ENCODE data around the gene ASPSCR1. TPM values are rescaled to one million over a fixed set of nuclear protein-coding genes. Genes with fewer than 3 reads are reported as not detected.

The ASPSCR1 gene
- total RNA-seq, 1 experiment from 2014 or later: 59.2 TPM

- H3K4me3 Mint-ChIP-seq (ENCODE audit: unreplicated experiment): no peak overlapping the region
Measured at GRCh38 chr17:81930142-81931125, 47.0 kb upstream of the ASPSCR1 start.

GRCh38 chr17:81931189-81931556, 46.3 kb upstream of the ASPSCR1 start:
- no peaks in the 10 kb centered on the region for H3K9me3 Mint-ChIP-seq (ENCODE audit: unreplicated experiment)
- H3K27ac Mint-ChIP-seq (ENCODE audit: unreplicated experiment): peak overlapping the region; percentile 33
- intact Hi-C loops (cut with micrococcal nuclease; ENCODE audit: unreplicated experiment): no loop called here
- BruUV-seq (replicated peaks): no TSS peak
- peaks cover 11% of the 10 kb centered on the region for H3K4me1 Mint-ChIP-seq (ENCODE audit: low read depth, unreplicated experiment)
- POLR2A ChIA-PET: no interaction called here
- CTCF ChIA-PET: interaction anchor here (0.6 kb wide), 2 partner anchors 28 to 199 kb away, joined by 3 to 5 read pairs; no protein-coding TSS in a partner anchor
- H3K4me3 Mint-ChIP-seq (ENCODE audit: unreplicated experiment): no peak overlapping the region
- DNase-seq: no peak
- H3K36me3 Mint-ChIP-seq (ENCODE audit: insufficient read depth, unreplicated experiment): peaks cover 48% of the 10 kb centered on the region
- Histone ChIP-seq H3K4me3 (ENCODE audit: low read depth, low read length) (no peak overlapping the region), H3K27me3 (replicated peaks; ENCODE audit: control insufficient read depth, insufficient read depth, low read length) (no peaks in the 10 kb centered on the region), H3K4me1 (peaks cover 2% of the 10 kb centered on the region), H3K36me3 (ENCODE audit: control insufficient read depth, insufficient read depth, low read length) (peaks cover 3% of the 10 kb centered on the region; the same call in 1 of the 2 replicates), H3K9me3 (no peaks in the 10 kb centered on the region)
- TF ChIP-seq CTCF (IDR thresholded peaks at IDR 0.05; ENCODE audit: insufficient read depth in 1 of 2, low read depth in 1 of 2, low read length in 1 of 2, severe bottlenecking in 1 of 2, unreplicated experiment in 1 of 2): no peak
- no peaks in the 10 kb centered on the region for H3K27me3 Mint-ChIP-seq (ENCODE audit: insufficient read depth, unreplicated experiment)

More at GRCh38 chr17:81930142-81931125, 47.0 kb upstream of the ASPSCR1 start:
- TSS peak; percentile 11 for BruUV-seq (replicated peaks)
- intact Hi-C loops (cut with micrococcal nuclease; ENCODE audit: unreplicated experiment): no loop called here
- peaks cover 3% of the 10 kb centered on the region; the same call in 1 of the 2 replicates for H3K36me3 ChIP-seq (ENCODE audit: control insufficient read depth, insufficient read depth, low read length)
- ChIA-PET POLR2A (interaction anchor here (0.5 to 0.6 kb wide), 2 partner anchors 38 to 360 kb away, joined by 4 read pairs; no protein-coding TSS in a partner anchor), CTCF (interaction anchor here (0.6 kb wide), 3 partner anchors 29 to 200 kb away, joined by 3 to 5 read pairs (median 3); partner anchors contain the start of gene CENPX)
- H3K4me1 ChIP-seq: peaks cover 7% of the 10 kb centered on the region
- Mint-ChIP-seq H3K27me3 (ENCODE audit: insufficient read depth, unreplicated experiment) (no peaks in the 10 kb centered on the region), H3K4me1 (ENCODE audit: low read depth, unreplicated experiment) (peaks cover 17% of the 10 kb centered on the region), H3K9me3 (ENCODE audit: unreplicated experiment) (no peaks in the 10 kb centered on the region), H3K27ac (ENCODE audit: unreplicated experiment) (peak overlapping the region; percentile 33), H3K36me3 (ENCODE audit: insufficient read depth, unreplicated experiment) (peaks cover 44% of the 10 kb centered on the region)
- DNase-seq: no peak
- H3K27me3 ChIP-seq (replicated peaks; ENCODE audit: control insufficient read depth, insufficient read depth, low read length): no peaks in the 10 kb centered on the region
- H3K9me3 ChIP-seq: no peaks in the 10 kb centered on the region
- no peak for TF ChIP-seq CTCF (IDR thresholded peaks at IDR 0.05; ENCODE audit: insufficient read depth in 1 of 2, low read depth in 1 of 2, low read length in 1 of 2, severe bottlenecking in 1 of 2, unreplicated experiment in 1 of 2)
- no peak overlapping the region for H3K4me3 ChIP-seq (ENCODE audit: low read depth, low read length)

- Histone ChIP-seq H3K9me3 (no peaks in the 10 kb centered on the region), H3K27me3 (replicated peaks; ENCODE audit: control insufficient read depth, insufficient read depth, low read length) (no peaks in the 10 kb centered on the region), H3K4me1 (no peaks in the 10 kb centered on the region; the same call in 1 of the 2 replicates), H3K4me3 (ENCODE audit: low read depth, low read length) (no peak overlapping the region), H3K36me3 (ENCODE audit: control insufficient read depth, insufficient read depth, low read length) (peaks cover 3% of the 10 kb centered on the region; the same call in 1 of the 2 replicates)
- no peak for DNase-seq
- Mint-ChIP-seq H3K36me3 (ENCODE audit: insufficient read depth, unreplicated experiment) (peaks cover 48% of the 10 kb centered on the region), H3K4me1 (ENCODE audit: low read depth, unreplicated experiment) (peaks cover 7% of the 10 kb centered on the region), H3K27ac (ENCODE audit: unreplicated experiment) (peak overlapping the region; percentile 33), H3K27me3 (ENCODE audit: insufficient read depth, unreplicated experiment) (no peaks in the 10 kb centered on the region), H3K4me3 (ENCODE audit: unreplicated experiment) (peak overlapping the region; percentile 31), H3K9me3 (ENCODE audit: unreplicated experiment) (no peaks in the 10 kb centered on the region)
- intact Hi-C loops (cut with micrococcal nuclease; ENCODE audit: unreplicated experiment): no loop called here
- ChIA-PET POLR2A (no interaction called here), CTCF (no interaction called here)
- no TSS peak for BruUV-seq (replicated peaks)
- TF ChIP-seq CTCF (IDR thresholded peaks at IDR 0.05; ENCODE audit: insufficient read depth in 1 of 2, low read depth in 1 of 2, low read length in 1 of 2, severe bottlenecking in 1 of 2, unreplicated experiment in 1 of 2): no peak
Measured at GRCh38 chr17:81931557-81932332, 45.7 kb upstream of the ASPSCR1 start.
